Endothelial cell (in vitro differentiated cells): ENCODE data around the gene TTC27. TPM values are rescaled to one million over a fixed set of nuclear protein-coding genes. Genes with fewer than 3 reads are reported as not detected.

Experiments used
- DNase-seq: peaks from one replicate; pipeline ENCODE4 v3.0.0; 2021; ENCODE audit warnings: low spot score
- H3K27ac Mint-ChIP-seq: one replicate; pipeline ENCODE4 v1.8.0; 2021; ENCODE audit warnings: mixed read lengths, inconsistent platforms; ENCODE audit not compliant: unreplicated experiment
- H3K27me3 Mint-ChIP-seq: one replicate; pipeline ENCODE4 v1.8.0; 2021; ENCODE audit warnings: mild to moderate bottlenecking, moderate library complexity, mixed read lengths, inconsistent platforms; ENCODE audit not compliant: unreplicated experiment
- H3K36me3 Mint-ChIP-seq: one replicate; pipeline ENCODE4 v1.8.0; 2021; ENCODE audit warnings: mild to moderate bottlenecking, low read depth, mixed read lengths, inconsistent platforms; ENCODE audit not compliant: unreplicated experiment
- H3K4me1 Mint-ChIP-seq: one replicate; pipeline ENCODE4 v1.8.0; 2021; ENCODE audit warnings: mild to moderate bottlenecking, mixed read lengths, inconsistent platforms; ENCODE audit not compliant: unreplicated experiment
- H3K4me3 Mint-ChIP-seq: one replicate; pipeline ENCODE4 v1.8.0; 2021; ENCODE audit warnings: mild to moderate bottlenecking, mixed read lengths, inconsistent platforms; ENCODE audit not compliant: unreplicated experiment
- H3K9me3 Mint-ChIP-seq: one replicate; pipeline ENCODE4 v1.8.0; 2021; ENCODE audit warnings: mixed read lengths, inconsistent platforms; ENCODE audit not compliant: unreplicated experiment
- CTCF ChIP-seq: fragments of 200-600 bp; sonication (generic); IDR thresholded peaks from one replicate; pipeline ENCODE4 v1.5.0; 2021; ENCODE audit warnings: antibody characterized with exemption; ENCODE audit not compliant: unreplicated experiment
- total RNA-seq: library from RNA; stranded (reverse); fragmentation: NEBNext Ultra II Directional; extraction: Animal tissue kit (Norgen Biotek cat#: 25700); gene quantifications from one replicate; pipeline ENCODE4 v1.2.1, GENCODE V29; 2021; ENCODE audit not compliant: unreplicated experiment

The TTC27 gene
- total RNA-seq, 1 donor from 2014 or later, result 12.7 TPM

- no peak for DNase-seq
- no peaks in the 10 kb centered on the region for H3K9me3 Mint-ChIP-seq
- no peak overlapping the region for H3K27ac Mint-ChIP-seq
- TF ChIP-seq CTCF, result no peak
- H3K36me3 Mint-ChIP-seq, result no peaks in the 10 kb centered on the region
- peaks cover 2% of the 10 kb centered on the region for H3K4me1 Mint-ChIP-seq
- no peaks in the 10 kb centered on the region for H3K27me3 Mint-ChIP-seq
- H3K4me3 Mint-ChIP-seq, result no peak overlapping the region
Observed at GRCh38 chr2:32739664-32740063, 111.8 kb downstream of the TTC27 start.

GRCh38 chr2:32741575-32741974, 113.7 kb downstream of the TTC27 start:
- H3K27me3 Mint-ChIP-seq, result no peaks in the 10 kb centered on the region
- TF ChIP-seq CTCF, result no peak

GRCh38 chr2:32742376-32742775, 114.5 kb downstream of the TTC27 start:
- no peaks in the 10 kb centered on the region for H3K36me3 Mint-ChIP-seq
- peaks cover 2% of the 10 kb centered on the region for H3K4me1 Mint-ChIP-seq
- H3K27me3 Mint-ChIP-seq, result no peaks in the 10 kb centered on the region
- TF ChIP-seq CTCF, result no peak
- H3K27ac Mint-ChIP-seq, result no peak overlapping the region
- no peaks in the 10 kb centered on the region for H3K9me3 Mint-ChIP-seq
- no peak for DNase-seq
- H3K4me3 Mint-ChIP-seq, result no peak overlapping the region

More at GRCh38 chr2:32741575-32741974, 113.7 kb downstream of the TTC27 start:
- Mint-ChIP-seq H3K9me3 (no peaks in the 10 kb centered on the region), H3K27ac (no peak overlapping the region), H3K36me3 (no peaks in the 10 kb centered on the region), H3K4me1 (peaks cover 2% of the 10 kb centered on the region), H3K4me3 (no peak overlapping the region)
- no peak for DNase-seq

GRCh38 chr2:32743480-32744236, 115.8 kb downstream of the TTC27 start:
- no peaks in the 10 kb centered on the region for H3K27me3 Mint-ChIP-seq
- no peak overlapping the region for H3K27ac Mint-ChIP-seq
- no peaks in the 10 kb centered on the region for H3K9me3 Mint-ChIP-seq
- DNase-seq, result no peak
- H3K36me3 Mint-ChIP-seq, result no peaks in the 10 kb centered on the region
- peaks cover 2% of the 10 kb centered on the region for H3K4me1 Mint-ChIP-seq
- TF ChIP-seq CTCF, result no peak
- H3K4me3 Mint-ChIP-seq, result no peak overlapping the region

- DNase-seq, result no peak
- Mint-ChIP-seq H3K4me1 (no peaks in the 10 kb centered on the region), H3K27me3 (no peaks in the 10 kb centered on the region), H3K36me3 (no peaks in the 10 kb centered on the region), H3K27ac (no peak overlapping the region), H3K9me3 (no peaks in the 10 kb centered on the region), H3K4me3 (no peak overlapping the region)
- TF ChIP-seq CTCF, result no peak
Observed at GRCh38 chr2:32745191-32745590, 117.3 kb downstream of the TTC27 start.
